ENCODE data around the gene PRAC2. TPM values are rescaled to one million over a fixed set of nuclear protein-coding genes. Genes with fewer than 3 reads are reported as not detected.
"Not testable (repeated sequence)": the region's sequence is repeated elsewhere in the genome, so short reads cannot be mapped to it uniquely, and the experiment has no call there.

PRAC2 gene
- total RNA-seq, 1 experiment from 2014 or later = not detected

DNA sequence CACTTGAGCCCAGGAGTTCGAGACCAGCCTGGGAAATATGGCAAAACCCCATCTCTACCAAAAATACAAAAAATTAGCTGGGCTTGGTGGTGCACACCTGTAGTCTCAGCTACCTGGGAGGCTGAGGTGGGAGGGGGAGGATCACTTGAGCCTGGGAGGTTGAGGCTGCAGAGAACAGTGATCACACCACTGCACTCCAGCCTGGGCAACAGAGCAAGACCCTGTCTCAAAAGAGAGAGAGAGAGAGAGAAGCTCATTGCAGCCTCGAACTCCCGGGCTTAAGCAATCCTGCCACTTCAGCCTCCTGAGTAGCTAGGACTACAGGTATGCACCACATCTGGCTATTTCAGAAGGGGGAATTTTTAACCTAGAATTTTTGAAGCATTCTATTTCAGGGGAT, 6.4 kb upstream of the PRAC2 start:
- H3K27me3 ChIP-seq (ENCODE audit: insufficient read depth, low read length); H4K20me1 ChIP-seq (ENCODE audit: insufficient read depth); H3K9me2 ChIP-seq (ENCODE audit: insufficient read depth); H3K36me3 ChIP-seq (ENCODE audit: control insufficient read depth in 1 of 2, insufficient read depth in 2 of 2, low read length in 2 of 2); RAD21 ChIA-PET (ENCODE audit: low non-redundant PET in 1 of 2, low total read pairs in 2 of 2, uncharacterized antibody in 2 of 2, unreplicated experiment in 2 of 2); H3K79me2 ChIP-seq (ENCODE audit: insufficient read depth, low read length); BruUV-seq (replicated peaks); H3K9me3 ChIP-seq (ENCODE audit: control insufficient read depth in 1 of 2, insufficient read depth in 1 of 2, low read depth in 1 of 2, low read length in 2 of 2); intact Hi-C loops (cut with micrococcal nuclease); ATAC-seq; H3K27ac ChIP-seq (ENCODE audit: low read depth, low read length); H3K9ac ChIP-seq (ENCODE audit: low read length); H3K4me2 ChIP-seq (ENCODE audit: low read length); H3K4me1 ChIP-seq (ENCODE audit: control insufficient read depth in 1 of 2, insufficient read depth in 2 of 2, low read length in 2 of 2); H3K4me3 ChIP-seq (replicated peaks in 1 of 2; ENCODE audit: low read depth in 1 of 2, low read length in 2 of 2); H2AFZ ChIP-seq (ENCODE audit: low read depth, low read length, poor library complexity, severe bottlenecking); DNase-seq (ENCODE audit: low read depth, low spot score): not testable (repeated sequence)
- CTCF ChIA-PET = interaction anchor here (0.9 to 1.6 kb wide), 3 partner anchors 12 to 162 kb away, joined by 3 to 7 read pairs (median 3); partner anchors contain the start of gene HOXB13
- POLR2A ChIA-PET = interaction anchor here (1.1 kb wide), 1 partner anchor 12 kb away, joined by 4 read pairs; the partner anchor contains the start of gene HOXB13

GRCh38 chr17:48717367-48718226, 5.4 kb upstream of the PRAC2 start:
- POLR2A ChIA-PET = interaction anchor here (0.6 to 1.1 kb wide), 3 partner anchors 11 to 162 kb away, joined by 3 to 7 read pairs (median 4); partner anchors contain the start of gene HOXB13
- H3K4me1 ChIP-seq (ENCODE audit: control insufficient read depth in 1 of 2, insufficient read depth in 2 of 2, low read length in 2 of 2) = no peaks in the 10 kb centered on the region
- H3K79me2 ChIP-seq (ENCODE audit: insufficient read depth, low read length) = no peaks in the 10 kb centered on the region
- H3K36me3 ChIP-seq (ENCODE audit: control insufficient read depth in 1 of 2, insufficient read depth in 2 of 2, low read length in 2 of 2) = no peaks in the 10 kb centered on the region
- no peak overlapping the region for H3K4me3 ChIP-seq (replicated peaks in 1 of 2; ENCODE audit: low read depth in 1 of 2, low read length in 2 of 2)
- no peaks in the 10 kb centered on the region for H3K9me3 ChIP-seq (ENCODE audit: control insufficient read depth in 1 of 2, insufficient read depth in 1 of 2, low read depth in 1 of 2, low read length in 2 of 2)
- no peaks in the 10 kb centered on the region for H4K20me1 ChIP-seq (ENCODE audit: insufficient read depth)
- no peak overlapping the region for H3K9ac ChIP-seq (ENCODE audit: low read length)
- no peak overlapping the region for H3K4me2 ChIP-seq (ENCODE audit: low read length)
- intact Hi-C loops (cut with micrococcal nuclease) = no loop called here
- H3K27ac ChIP-seq (ENCODE audit: low read depth, low read length) = no peak overlapping the region
- DNase-seq (ENCODE audit: low read depth, low spot score) (no peak), ATAC-seq (no peak)
- no peaks in the 10 kb centered on the region for H3K27me3 ChIP-seq (ENCODE audit: insufficient read depth, low read length)
- no TSS peak for BruUV-seq (replicated peaks)
- H3K9me2 ChIP-seq (ENCODE audit: insufficient read depth) = no peaks in the 10 kb centered on the region
- RAD21 ChIA-PET (ENCODE audit: low non-redundant PET in 1 of 2, low total read pairs in 2 of 2, uncharacterized antibody in 2 of 2, unreplicated experiment in 2 of 2) = interaction anchor here in 1 of 2 experiments (0.7 kb wide), 1 partner anchor 323 kb away, joined by 5 read pairs; no protein-coding TSS in a partner anchor
- H2AFZ ChIP-seq (ENCODE audit: low read depth, low read length, poor library complexity, severe bottlenecking) = no peak overlapping the region
- TF ChIP-seq EZH2phosphoT487 (IDR thresholded peaks at IDR 0.05; ENCODE audit: borderline replicate concordance) (no peak), YY1 (IDR thresholded peaks at IDR 0.05; ENCODE audit: extremely low read depth, insufficient replicate concordance, low read depth, low read length) (no peak), ZFX (IDR thresholded peaks at IDR 0.05) (no peak)
- CTCF ChIA-PET = interaction anchor here (0.9 to 1.6 kb wide), 5 partner anchors 11 to 167 kb away, joined by 3 to 7 read pairs (median 4); partner anchors contain the start of gene HOXB13
